Kidney glomerular epithelial cell (primary cell): ENCODE measurements around the gene CTSA.

ENCODE experiments used
- DNase-seq: peaks from one replicate; lab custom pipeline; 2025; lab: John Stamatoyannopoulos, UW

Gene CTSA

DNA sequence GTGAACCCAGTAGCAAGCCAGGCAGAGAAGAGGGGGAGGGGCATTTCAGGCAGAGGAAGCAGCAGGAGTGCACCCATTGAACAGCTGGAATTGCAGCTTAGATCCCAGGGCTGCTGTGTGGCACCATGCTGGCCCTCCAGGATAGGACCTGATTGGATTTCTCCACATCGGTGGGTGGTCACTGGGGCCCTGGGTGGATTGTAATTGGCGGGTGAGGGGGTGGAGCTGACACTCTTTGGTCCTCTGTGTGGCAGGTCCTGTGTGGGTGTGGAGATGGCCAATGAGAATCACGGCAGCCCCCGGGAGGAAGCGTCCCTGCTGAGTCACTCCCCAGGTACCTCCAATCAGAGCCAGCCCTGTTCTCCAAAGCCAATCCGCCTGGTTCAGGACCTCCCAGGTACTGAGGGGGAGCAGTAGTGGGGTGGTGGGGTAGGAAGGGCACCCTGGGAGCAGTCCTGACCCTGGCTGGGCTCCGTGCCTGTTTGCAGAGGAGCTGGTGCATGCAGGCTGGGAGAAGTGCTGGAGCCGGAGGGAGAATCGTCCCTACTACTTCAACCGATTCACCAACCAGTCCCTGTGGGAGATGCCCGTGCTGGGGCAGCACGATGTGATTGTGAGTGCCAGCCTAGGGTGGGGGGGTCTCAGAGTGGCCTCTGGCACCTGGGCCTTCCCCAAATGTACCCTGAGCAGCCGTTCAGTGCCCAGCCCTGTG lies 47.7 kb downstream of the CTSA start:
- no peak for DNase-seq

DNA sequence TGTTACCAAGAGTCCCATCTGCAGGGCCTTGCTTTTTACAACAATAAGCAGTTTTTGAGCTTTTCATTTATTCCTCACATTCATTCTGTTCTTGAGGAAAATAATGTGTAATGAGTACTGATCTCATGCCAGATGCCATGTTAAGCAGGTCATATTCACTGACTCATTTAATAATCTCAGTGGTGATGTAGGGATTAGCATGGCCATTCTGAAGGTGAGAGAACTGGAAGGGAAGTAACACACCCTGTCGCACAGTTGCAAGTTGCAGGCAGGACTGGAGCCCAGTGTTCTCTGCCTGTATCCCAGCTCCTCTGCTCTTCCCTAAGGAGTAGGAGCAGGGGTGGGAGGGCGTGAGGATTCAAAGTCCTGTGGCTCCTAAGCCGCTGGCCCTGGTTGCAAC lies 48.9 kb downstream of the CTSA start:
- no peak for DNase-seq

DNA sequence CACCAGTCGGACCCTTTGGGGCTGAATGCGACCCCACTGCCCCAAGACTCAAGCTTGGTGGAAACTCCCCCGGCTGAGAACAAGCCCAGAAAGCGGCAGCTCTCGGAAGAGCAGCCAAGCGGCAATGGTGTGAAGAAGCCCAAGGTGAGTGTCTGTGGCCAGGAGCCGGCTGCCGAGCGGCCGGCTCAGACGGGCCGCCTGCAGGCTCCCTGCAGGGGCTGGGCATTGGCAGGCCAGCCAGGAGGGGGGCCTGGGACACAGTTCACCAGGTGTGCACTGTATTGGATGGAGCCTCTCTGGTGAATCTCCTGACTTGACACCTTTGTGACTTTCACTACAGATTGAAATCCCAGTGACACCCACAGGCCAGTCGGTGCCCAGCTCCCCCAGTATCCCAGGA lies 49.3 kb downstream of the CTSA start:
- DNase-seq: no peak

DNA sequence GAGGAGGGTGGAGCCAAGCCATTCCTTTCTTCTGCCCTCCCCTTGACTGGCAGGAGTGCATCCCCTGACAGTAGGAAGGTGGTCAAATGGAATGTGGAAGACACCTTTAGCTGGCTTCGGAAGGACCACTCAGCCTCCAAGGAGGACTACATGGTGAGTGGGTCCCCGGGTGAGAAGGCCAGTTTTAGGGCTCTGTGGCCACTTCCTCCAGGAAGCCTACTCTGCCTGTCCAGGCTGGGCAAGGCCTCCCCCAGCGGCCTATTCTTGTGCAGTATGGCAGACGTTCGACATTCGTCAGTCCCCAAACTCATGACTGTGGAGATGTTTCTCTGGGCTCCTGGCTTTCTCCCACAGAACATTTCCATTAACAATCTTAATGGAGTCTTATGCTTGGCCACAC lies 52.5 kb downstream of the CTSA start:
- DNase-seq: no peak

DNA sequence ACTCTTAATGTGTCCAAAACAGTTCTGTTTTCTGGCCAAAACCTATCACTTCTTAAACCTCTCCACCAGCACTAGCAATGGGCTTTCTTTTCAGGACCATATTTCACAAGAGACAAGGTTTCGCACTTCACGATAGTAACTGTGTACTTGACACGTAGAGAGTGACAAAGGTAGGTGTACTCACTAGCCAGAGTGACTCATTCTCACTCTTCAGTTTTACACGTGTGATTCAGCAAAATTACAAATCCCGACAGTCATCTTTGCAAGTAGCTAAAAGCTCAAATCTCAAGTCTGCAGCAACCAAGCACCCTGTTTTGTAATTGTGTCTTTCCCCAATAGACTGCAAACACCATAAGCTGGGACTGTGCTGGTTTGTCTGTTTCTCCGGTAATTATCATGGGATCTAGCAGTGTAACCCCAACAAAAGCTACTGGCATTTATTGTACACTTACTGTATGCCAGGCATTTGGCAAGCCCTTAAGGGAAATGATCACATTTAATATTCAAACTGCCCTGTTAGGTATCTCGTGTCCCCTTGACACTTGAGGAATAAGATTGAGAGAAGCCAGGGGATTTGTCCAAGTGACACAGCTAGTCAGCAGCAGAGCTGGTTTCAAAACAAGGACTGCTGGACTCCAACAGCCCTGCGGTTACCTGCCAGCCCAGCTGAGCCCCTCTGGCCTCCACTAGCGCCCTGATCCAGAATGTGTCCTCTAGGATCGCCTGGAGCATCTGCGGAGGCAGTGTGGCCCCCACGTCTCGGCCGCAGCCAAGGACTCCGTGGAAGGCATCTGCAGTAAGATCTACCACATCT lies 53.2 kb downstream of the CTSA start:
- DNase-seq: no peak

DNA sequence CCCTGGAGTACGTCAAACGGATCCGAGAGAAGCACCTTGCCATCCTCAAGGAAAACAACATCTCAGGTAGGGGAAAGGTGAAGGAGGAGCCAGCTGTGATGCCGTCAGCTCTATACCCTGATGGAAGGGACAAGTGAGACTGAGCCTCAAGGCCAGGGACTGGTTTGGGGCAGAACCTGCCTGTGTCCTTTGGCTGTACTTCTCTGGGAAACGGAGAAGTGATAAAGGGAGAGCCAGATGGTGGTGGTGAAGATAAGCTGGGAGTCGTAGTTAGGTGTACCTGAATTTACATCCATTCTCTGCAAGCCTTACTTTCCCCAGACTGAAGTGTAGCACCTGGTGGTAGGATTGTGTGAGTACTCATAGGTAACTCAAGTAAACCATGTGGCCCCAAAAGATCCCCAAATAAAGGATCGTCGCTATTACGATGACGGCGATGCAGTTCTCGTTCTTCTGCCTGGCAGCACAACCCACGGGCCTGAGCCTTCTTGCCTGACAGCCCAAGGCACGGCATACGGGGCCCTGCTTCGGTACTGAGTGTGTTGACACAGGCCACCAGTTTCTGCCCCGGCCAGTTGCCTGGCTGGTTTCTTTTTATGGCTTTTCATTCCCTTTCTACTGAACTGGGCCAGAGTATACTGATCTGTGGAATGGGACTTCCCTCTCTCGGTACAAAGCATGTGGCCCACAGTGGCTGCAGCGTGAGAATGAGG lies 54.0 kb downstream of the CTSA start:
- no peak for DNase-seq

DNA sequence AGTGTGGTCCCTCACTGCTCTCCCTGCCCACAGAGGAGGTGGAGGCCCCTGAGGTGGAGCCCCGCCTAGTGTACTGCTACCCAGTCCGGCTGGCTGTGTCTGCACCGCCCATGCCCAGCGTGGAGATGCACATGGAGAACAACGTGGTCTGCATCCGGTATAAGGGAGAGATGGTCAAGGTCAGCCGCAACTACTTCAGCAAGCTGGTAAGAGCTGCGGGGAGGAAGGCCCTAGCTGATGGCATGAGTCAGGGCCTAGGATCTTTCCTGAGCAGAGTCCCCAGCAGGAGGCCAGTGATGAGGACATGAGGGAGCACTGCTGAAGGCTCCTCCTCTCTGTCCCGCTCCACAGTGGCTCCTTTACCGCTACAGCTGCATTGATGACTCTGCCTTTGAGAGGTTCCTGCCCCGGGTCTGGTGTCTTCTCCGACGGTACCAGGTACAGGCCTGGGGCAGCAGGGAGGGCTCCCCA lies 54.6 kb downstream of the CTSA start:
- no peak for DNase-seq

DNA sequence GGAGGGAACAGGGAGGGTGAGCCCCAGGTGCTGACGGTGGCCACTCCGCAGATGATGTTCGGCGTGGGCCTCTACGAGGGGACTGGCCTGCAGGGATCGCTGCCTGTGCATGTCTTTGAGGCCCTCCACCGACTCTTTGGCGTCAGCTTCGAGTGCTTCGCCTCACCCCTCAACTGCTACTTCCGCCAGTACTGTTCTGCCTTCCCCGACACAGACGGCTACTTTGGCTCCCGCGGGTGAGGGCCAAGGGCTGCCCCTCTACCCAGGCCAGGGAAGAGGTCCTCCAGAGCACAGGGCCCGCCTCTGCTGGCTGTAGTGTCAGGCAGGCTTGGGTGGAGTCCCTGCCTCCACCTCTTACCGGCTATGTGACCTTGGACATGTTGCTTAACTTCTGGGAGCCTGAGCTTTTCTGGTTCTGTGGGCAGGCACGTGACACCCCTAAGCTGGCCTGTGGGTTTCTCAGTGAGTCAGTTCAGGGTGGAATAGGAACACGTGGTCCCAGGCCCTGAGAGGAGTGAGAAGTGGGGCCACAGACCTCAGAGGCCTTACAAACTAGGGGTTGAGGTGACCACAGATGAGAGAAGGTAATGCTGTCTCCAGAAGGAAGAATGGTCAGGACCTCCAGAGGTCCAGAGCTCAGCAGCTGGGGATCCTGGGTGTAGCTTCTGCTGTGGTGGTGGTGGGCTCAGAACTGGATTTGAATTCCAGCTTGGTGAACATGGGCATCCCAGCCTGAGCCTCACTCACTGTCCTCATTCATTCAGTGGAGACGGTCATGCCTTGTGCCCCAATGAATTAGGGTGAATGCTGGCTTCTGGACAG lies 55.2 kb downstream of the CTSA start:
- no peak for DNase-seq

DNA sequence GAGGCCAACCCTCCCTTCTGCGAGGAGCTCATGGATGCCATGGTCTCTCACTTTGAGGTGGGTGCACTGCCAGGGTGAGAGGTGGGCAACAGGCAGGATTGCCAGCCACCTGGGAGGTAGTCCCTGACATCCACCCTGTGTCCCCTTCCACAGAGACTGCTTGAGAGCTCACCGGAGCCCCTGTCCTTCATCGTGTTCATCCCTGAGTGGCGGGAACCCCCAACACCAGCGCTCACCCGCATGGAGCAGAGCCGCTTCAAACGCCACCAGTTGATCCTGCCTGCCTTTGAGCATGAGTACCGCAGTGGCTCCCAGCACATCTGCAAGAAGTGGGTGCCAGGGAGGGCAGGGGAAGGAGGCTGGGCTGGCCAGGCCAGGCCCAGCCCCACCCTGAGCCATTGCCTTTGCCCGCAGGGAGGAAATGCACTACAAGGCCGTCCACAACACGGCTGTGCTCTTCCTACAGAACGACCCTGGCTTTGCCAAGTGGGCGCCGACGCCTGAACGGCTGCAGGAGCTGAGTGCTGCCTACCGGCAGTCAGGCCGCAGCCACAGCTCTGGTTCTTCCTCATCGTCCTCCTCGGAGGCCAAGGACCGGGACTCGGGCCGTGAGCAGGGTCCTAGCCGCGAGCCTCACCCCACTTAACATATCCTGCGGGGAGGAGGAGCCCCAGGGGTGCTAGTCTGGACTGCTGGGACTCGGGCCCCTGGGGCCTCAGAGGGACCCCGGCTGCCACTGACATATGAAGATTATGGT lies 56.2 kb downstream of the CTSA start:
- DNase-seq: no peak

DNA sequence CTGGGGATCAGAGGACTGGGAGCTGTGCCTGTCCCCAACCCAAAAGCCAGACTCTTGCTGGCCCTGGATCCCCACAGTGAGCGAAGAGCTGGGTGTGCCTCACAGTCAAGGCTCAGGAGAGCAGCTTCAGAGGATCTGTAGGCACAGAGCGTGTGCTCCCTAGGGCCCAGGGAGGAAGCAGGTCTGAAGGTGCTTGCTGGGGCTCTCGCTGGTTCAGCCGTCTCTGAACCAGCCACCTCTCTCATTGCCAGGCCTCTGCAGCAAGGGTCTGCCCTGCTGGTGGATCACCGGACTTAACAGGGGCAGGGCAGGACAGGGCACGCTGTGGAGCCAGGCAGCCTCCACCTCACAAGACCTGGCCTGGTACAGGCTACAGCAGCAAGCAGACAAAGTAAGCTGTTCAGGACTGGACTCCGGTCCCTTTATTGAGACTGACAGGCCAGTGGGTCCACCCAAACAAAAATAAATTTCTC lies 57.2 kb downstream of the CTSA start:
- no peak for DNase-seq
